ENCODE results near the gene ARL8A. TPM values are rescaled to one million over a fixed set of nuclear protein-coding genes. Genes with fewer than 3 reads are reported as not detected.

Gene ARL8A
- polyA plus RNA-seq, 3 donors = 12.4 to 123 (median 14.8) TPM

DNA sequence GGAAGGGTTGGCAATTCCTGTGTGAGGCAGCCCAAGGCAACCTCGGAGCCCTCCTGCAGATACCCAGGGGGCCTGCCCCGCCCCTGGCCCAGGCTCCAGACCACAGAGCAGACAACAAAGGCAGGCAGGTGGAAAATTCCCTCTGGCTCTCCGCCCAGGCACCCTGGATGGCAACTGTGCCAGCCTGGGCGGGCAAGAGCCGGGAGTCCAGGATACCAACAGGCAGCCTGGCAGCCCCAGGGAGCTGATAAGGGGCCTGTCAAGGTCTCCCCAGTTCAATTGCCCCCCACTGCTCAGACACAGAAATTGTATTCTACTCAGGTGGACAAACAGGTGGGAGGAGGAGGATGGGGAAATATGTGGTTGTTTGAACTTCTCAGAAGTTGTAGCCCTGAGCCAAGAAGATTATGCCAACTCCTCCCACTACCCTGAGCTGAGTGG lies 37.2 kb downstream of the ARL8A start:
- Mint-ChIP-seq H3K4me1 (no peaks in the 10 kb centered on the region), H3K36me3 (no peaks in the 10 kb centered on the region), H3K27me3 (ENCODE audit: low read depth in 3 of 3) (peaks cover 0 to 5% (median 3%) of the 10 kb centered on the region in 3 donors), H3K4me3 (no peak overlapping the region), H3K9me3 (peaks cover 0 to 2% (median 0%) of the 10 kb centered on the region in 7 donors), H3K27ac (no peak overlapping the region)
- TF ChIP-seq, protein P1, sequence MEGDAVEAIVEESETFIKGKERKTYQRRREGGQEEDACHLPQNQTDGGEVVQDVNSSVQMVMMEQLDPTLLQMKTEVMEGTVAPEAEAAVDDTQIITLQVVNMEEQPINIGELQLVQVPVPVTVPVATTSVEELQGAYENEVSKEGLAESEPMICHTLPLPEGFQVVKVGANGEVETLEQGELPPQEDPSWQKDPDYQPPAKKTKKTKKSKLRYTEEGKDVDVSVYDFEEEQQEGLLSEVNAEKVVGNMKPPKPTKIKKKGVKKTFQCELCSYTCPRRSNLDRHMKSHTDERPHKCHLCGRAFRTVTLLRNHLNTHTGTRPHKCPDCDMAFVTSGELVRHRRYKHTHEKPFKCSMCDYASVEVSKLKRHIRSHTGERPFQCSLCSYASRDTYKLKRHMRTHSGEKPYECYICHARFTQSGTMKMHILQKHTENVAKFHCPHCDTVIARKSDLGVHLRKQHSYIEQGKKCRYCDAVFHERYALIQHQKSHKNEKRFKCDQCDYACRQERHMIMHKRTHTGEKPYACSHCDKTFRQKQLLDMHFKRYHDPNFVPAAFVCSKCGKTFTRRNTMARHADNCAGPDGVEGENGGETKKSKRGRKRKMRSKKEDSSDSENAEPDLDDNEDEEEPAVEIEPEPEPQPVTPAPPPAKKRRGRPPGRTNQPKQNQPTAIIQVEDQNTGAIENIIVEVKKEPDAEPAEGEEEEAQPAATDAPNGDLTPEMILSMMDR (IDR thresholded peaks at IDR 0.05) = no peak
- Histone ChIP-seq H3K4me3 (replicated peaks in 1 of 3; ENCODE audit: low read depth in 2 of 3, low read length in 3 of 3) (no peak overlapping the region), H3K36me3 (replicated peaks in 1 of 2; ENCODE audit: control insufficient read depth in 1 of 2, insufficient read depth in 2 of 2, low read length in 2 of 2) (no peaks in the 10 kb centered on the region), H3K4me2 (replicated peaks; ENCODE audit: extremely low read depth, low read length, poor library complexity, severe bottlenecking) (no peak overlapping the region), H3K79me2 (ENCODE audit: insufficient read depth, low read length) (no peaks in the 10 kb centered on the region), H3K9me3 (replicated peaks in 1 of 2; ENCODE audit: control insufficient read depth in 1 of 2, insufficient read depth in 1 of 2, low read length in 2 of 2) (no peaks in the 10 kb centered on the region), H3K27me3 (ENCODE audit: control insufficient read depth in 2 of 2, insufficient read depth in 2 of 2, low read length in 2 of 2) (no peaks in the 10 kb centered on the region), H2AFZ (ENCODE audit: insufficient read depth, low read depth, low read length, poor library complexity, severe bottlenecking) (no peak overlapping the region), H4K20me1 (ENCODE audit: insufficient read depth, low read length) (no peaks in the 10 kb centered on the region), H3K9ac (ENCODE audit: insufficient read depth, low read length, poor library complexity, severe bottlenecking) (no peak overlapping the region), H3K4me1 (ENCODE audit: control insufficient read depth in 1 of 2, insufficient read depth in 2 of 2, low read length in 2 of 2) (peaks cover 0 to 11% of the 10 kb centered on the region in 2 donors), H3K27ac (ENCODE audit: low read depth in 1 of 2, low read length in 2 of 2) (no peak overlapping the region)
- 87% methylated on average over 5 of the region's 5 CpGs for WGBS (ENCODE audit: insufficient coverage)
- DNase-seq = no peak
- intact Hi-C loops (cut with micrococcal nuclease) = no loop called here

DNA sequence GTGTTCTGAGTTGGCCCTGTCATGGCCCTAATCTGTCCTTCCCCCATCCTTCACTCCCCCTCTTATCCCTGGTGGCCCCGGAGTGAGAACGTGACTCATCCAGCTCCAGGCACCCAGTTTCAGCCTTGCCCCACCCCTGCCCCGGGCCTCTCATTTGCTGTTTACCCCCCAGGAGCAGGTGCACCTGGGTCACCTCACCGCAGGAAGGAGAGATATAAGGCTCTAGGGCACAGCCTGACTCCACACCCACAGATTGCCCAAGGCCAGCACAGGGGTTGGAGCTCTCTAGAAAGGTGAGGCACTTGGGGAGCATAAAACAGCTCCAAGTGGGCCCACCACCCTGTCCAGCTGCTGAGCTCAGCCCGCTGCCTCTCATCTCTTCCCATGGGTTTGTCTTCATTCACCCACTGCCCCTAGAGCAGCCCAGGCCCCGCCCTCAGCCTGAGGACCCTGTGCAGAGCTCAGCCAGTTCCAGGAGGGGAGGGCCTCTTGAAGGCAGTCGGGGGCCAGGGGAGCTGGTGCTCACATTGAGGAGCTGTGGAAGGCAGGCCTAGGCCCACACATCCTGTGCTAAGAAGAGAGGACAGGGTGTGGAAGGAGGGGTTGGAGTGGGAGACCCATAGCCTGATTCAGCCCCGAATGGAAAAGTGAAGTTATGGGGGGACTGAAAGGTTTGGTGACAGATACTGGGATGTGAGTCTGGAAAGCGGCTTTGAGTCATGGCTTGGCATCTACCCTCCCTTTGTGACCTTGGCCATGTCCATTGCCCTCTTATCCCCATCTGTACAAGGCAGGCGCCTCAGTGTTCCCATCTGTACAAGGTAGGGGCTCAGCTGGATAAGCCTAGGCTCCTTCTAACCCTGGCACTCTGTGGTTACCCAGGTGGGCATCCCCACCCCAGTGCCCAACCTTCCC lies 37.9 kb downstream of the ARL8A start:
- 88% methylated on average over 6 of the region's 10 CpGs for WGBS (ENCODE audit: insufficient coverage)
- Histone ChIP-seq H3K79me2 (ENCODE audit: insufficient read depth, low read length) (no peaks in the 10 kb centered on the region), H3K4me3 (replicated peaks in 1 of 3; ENCODE audit: low read depth in 2 of 3, low read length in 3 of 3) (peak overlapping the region in 1 of 3 experiments; percentile 9), H3K9ac (ENCODE audit: insufficient read depth, low read length, poor library complexity, severe bottlenecking) (peak overlapping the region; percentile 48), H3K27me3 (ENCODE audit: control insufficient read depth in 2 of 2, insufficient read depth in 2 of 2, low read length in 2 of 2) (no peaks in the 10 kb centered on the region), H2AFZ (ENCODE audit: insufficient read depth, low read depth, low read length, poor library complexity, severe bottlenecking) (peak overlapping the region; percentile 8), H3K27ac (ENCODE audit: low read depth in 1 of 2, low read length in 2 of 2) (peak overlapping the region in 1 of 2 donors; percentile 89), H3K36me3 (replicated peaks in 1 of 2; ENCODE audit: control insufficient read depth in 1 of 2, insufficient read depth in 2 of 2, low read length in 2 of 2) (no peaks in the 10 kb centered on the region), H4K20me1 (ENCODE audit: insufficient read depth, low read length) (no peaks in the 10 kb centered on the region), H3K4me2 (replicated peaks; ENCODE audit: extremely low read depth, low read length, poor library complexity, severe bottlenecking) (peak overlapping the region; percentile 57), H3K9me3 (replicated peaks in 1 of 2; ENCODE audit: control insufficient read depth in 1 of 2, insufficient read depth in 1 of 2, low read length in 2 of 2) (no peaks in the 10 kb centered on the region), H3K4me1 (ENCODE audit: control insufficient read depth in 1 of 2, insufficient read depth in 2 of 2, low read length in 2 of 2) (peaks cover 0 to 11% of the 10 kb centered on the region in 2 donors)
- intact Hi-C loops (cut with micrococcal nuclease) = no loop called here
- Mint-ChIP-seq H3K9me3 (peaks cover 0 to 2% (median 0%) of the 10 kb centered on the region in 7 donors), H3K27ac (no peak overlapping the region), H3K27me3 (ENCODE audit: low read depth in 3 of 3) (peaks cover 2 to 6% (median 3%) of the 10 kb centered on the region in 3 donors), H3K36me3 (no peaks in the 10 kb centered on the region), H3K4me1 (no peaks in the 10 kb centered on the region), H3K4me3 (no peak overlapping the region)
- peak in 1 of 3 donors; percentile 48 for DNase-seq
- TF ChIP-seq, protein P1 (IDR thresholded peaks at IDR 0.05) = no peak

Data from CD14-positive monocyte (primary cell).